ENCODE data around the gene ARHGAP44. TPM values are rescaled to one million over a fixed set of nuclear protein-coding genes. Genes with fewer than 3 reads are reported as not detected.

Gene ARHGAP44
- total and polyA plus RNA-seq, 8 donors, result 2.8 to 239 (median 7.4) TPM

- Histone ChIP-seq H3K9me3 (no peaks in the 10 kb centered on the region), H3K27ac (peak overlapping the region in 1 of 5 donors; percentile 60), H3K4me3 (no peak overlapping the region), H3K27me3 (no peaks in the 10 kb centered on the region), H3K36me3 (peaks cover 0 to 4% (median 0%) of the 10 kb centered on the region in 4 donors), H3K4me1 (peaks cover 19 to 45% (median 25%) of the 10 kb centered on the region in 4 donors)
- no peak for DNase-seq
- WGBS, 5 donors, result 70 to 80% (median 75%) methylated on average over 5 of the region's 5 CpGs
- no peak for TF ChIP-seq POLR2A (IDR thresholded peaks at IDR 0.05)
- intact Hi-C loops (cut with DNase I; ENCODE audit: low total_unique reads), result no loop called here
These were observed 45.0 kb upstream of the ARHGAP44 start for GRCh38 chr17:12744298-12744697.

- no peaks in the 10 kb centered on the region for H3K36me3 ChIP-seq
- TF ChIP-seq POLR2A (IDR thresholded peaks at IDR 0.05) (no peak), EP300 (IDR thresholded peaks at IDR 0.05) (no peak), POLR2AphosphoS5 (IDR thresholded peaks at IDR 0.05) (no peak)
- TF ChIP-seq, protein P1, sequence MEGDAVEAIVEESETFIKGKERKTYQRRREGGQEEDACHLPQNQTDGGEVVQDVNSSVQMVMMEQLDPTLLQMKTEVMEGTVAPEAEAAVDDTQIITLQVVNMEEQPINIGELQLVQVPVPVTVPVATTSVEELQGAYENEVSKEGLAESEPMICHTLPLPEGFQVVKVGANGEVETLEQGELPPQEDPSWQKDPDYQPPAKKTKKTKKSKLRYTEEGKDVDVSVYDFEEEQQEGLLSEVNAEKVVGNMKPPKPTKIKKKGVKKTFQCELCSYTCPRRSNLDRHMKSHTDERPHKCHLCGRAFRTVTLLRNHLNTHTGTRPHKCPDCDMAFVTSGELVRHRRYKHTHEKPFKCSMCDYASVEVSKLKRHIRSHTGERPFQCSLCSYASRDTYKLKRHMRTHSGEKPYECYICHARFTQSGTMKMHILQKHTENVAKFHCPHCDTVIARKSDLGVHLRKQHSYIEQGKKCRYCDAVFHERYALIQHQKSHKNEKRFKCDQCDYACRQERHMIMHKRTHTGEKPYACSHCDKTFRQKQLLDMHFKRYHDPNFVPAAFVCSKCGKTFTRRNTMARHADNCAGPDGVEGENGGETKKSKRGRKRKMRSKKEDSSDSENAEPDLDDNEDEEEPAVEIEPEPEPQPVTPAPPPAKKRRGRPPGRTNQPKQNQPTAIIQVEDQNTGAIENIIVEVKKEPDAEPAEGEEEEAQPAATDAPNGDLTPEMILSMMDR (IDR thresholded peaks at IDR 0.05), result no peak
- no peak overlapping the region for H3K4me3 ChIP-seq
- peak overlapping the region in 1 of 5 donors; percentile 60 for H3K27ac ChIP-seq
- H3K4me1 ChIP-seq, result peaks cover 19 to 45% (median 25%) of the 10 kb centered on the region in 4 donors
- H3K9me3 ChIP-seq, result no peaks in the 10 kb centered on the region
- intact Hi-C loops (cut with DNase I; ENCODE audit: low total_unique reads), result no loop called here
- no peak for DNase-seq
- 59 to 83% (median 75%) methylated on average over 1 of the region's 1 CpG for WGBS, 5 donors
- H3K27me3 ChIP-seq, result no peaks in the 10 kb centered on the region
These were observed 44.5 kb upstream of the ARHGAP44 start for GRCh38 chr17:12744786-12745185.

DNA sequence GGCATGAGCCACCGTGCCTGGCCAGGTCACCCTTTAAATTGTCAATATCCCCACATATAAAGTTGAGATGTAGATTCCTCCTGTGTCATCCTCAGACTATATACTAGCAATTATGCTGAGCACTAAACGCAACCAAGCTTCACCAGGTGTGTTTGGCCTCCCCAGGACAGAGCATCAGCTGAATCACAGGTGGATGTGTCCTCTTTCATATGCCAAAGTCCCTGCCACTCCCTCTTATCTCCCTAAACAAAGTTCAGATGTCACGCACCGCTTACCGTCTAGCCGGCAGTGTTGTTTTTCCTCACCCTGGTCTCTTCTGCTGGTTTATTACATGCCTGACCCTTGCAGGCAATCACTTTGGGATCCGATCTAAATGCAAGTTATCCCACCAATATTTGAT is 43.8 kb upstream of the ARHGAP44 start:
- intact Hi-C loops (cut with DNase I; ENCODE audit: low total_unique reads), result no loop called here
- DNase-seq, result no peak
- Histone ChIP-seq H3K36me3 (no peaks in the 10 kb centered on the region), H3K4me1 (peaks cover 19 to 45% (median 25%) of the 10 kb centered on the region in 4 donors), H3K4me3 (no peak overlapping the region), H3K27me3 (no peaks in the 10 kb centered on the region), H3K9me3 (no peaks in the 10 kb centered on the region), H3K27ac (no peak overlapping the region)
- TF ChIP-seq POLR2AphosphoS5 (IDR thresholded peaks at IDR 0.05) (no peak), POLR2A (IDR thresholded peaks at IDR 0.05) (no peak)
- TF ChIP-seq, protein P1 (IDR thresholded peaks at IDR 0.05), result no peak
- 40 to 72% (median 58%) methylated on average over 7 of the region's 7 CpGs for WGBS, 5 donors

- DNase-seq, result no peak
- intact Hi-C loops (cut with DNase I; ENCODE audit: low total_unique reads), result no loop called here
- TF ChIP-seq, protein P1 (IDR thresholded peaks at IDR 0.05), result no peak
- H3K9me3 ChIP-seq, result no peaks in the 10 kb centered on the region
- H3K27me3 ChIP-seq, result no peaks in the 10 kb centered on the region
- H3K4me1 ChIP-seq, result no peaks in the 10 kb centered on the region
- peaks cover 0 to 41% (median 14%) of the 10 kb centered on the region in 4 donors for H3K36me3 ChIP-seq
- no peak overlapping the region for H3K4me3 ChIP-seq
- no peak overlapping the region for H3K27ac ChIP-seq
These were observed 32.5 kb upstream of the ARHGAP44 start for GRCh38 chr17:12756786-12757185.

GRCh38 chr17:12759090-12759489 is 30.2 kb upstream of the ARHGAP44 start:
- Histone ChIP-seq H3K9me3 (no peaks in the 10 kb centered on the region), H3K27me3 (no peaks in the 10 kb centered on the region), H3K36me3 (peaks cover 0 to 32% (median 15%) of the 10 kb centered on the region in 4 donors), H3K27ac (no peak overlapping the region), H3K4me3 (no peak overlapping the region), H3K4me1 (no peaks in the 10 kb centered on the region)
- WGBS, 5 donors, result 45 to 95% (median 65%) methylated on average over 2 of the region's 2 CpGs
- DNase-seq, result no peak
- intact Hi-C loops (cut with DNase I; ENCODE audit: low total_unique reads), result no loop called here
- TF ChIP-seq, protein P1 (IDR thresholded peaks at IDR 0.05), result no peak
- no peak for TF ChIP-seq POLR2AphosphoS5 (IDR thresholded peaks at IDR 0.05)
- TF ChIP-seq EP300 (IDR thresholded peaks at IDR 0.05), result no peak
- TF ChIP-seq POLR2A (IDR thresholded peaks at IDR 0.05), result no peak

Measured in stomach (tissue), 9 donors.